Measurements from ENCODE around the gene GAL3ST3. TPM values are rescaled to one million over a fixed set of nuclear protein-coding genes. Genes with fewer than 3 reads are reported as not detected.

The GAL3ST3 gene
- total and polyA plus RNA-seq, 2 of the 8 experiments (the other 6 are each of a cell fraction or from before 2014, with no cell fraction given) = 21.1 to 21.4 TPM

DNA sequence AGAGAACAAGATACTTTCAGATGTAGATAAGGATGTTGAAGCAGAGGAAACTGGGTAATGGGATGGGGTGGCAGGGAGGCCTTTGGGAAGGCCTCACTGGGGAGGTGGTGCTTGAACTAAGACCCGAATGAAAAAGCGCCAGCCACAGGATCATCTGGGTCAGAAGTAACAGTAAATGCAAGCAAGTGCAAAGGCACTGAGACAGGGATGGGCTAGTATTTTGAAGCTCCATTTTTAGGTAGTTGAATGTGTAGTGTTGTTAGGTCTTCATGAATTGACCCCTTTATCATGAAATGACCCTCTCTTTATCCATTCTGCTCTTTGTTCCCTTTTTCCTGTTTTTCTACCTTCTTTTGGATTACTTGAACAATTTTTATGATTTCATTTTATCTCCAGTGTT is 14.9 kb upstream of the GAL3ST3 start (continued):
- TF ChIP-seq TAF1 (IDR thresholded peaks at IDR 0.05; ENCODE audit: low read depth, low read length) = no peak

Data from H1 (cell line).